GM21526 (cell line): ENCODE results near the gene SPI1.
"Not testable (repeated sequence)": the region's sequence is repeated elsewhere in the genome, so short reads cannot be mapped to it uniquely, and the experiment has no call there.

Experiments used
- ATAC-seq: cut with Tn5 transposase; IDR thresholded peaks from one replicate; pipeline ENCODE4 v1.9.1; 2021; ENCODE audit warnings: moderate library complexity; ENCODE audit not compliant: unreplicated experiment, low FRiP score

The SPI1 gene

GRCh38 chr11:47328449-47329390 is 49.6 kb downstream of the SPI1 start:
- ATAC-seq, result no peak

DNA sequence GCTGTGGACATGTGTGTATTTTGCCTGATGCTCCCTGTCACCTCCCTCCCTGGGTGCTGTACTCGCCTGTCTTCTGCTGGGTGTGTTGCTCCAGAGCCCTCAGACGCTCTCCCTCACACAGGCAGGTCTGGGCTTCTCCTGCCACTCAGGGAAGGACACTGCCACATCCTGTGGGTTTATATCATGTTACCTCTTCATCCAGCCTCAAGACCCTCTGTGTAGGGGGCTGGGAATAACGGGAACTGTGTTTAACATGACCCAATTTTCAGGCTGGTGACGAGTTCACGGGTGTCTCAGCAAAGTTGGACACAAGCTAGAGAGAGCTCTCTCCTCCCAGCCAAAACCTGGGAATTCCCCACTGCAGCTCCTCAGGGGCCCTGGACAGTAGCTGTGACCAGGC is 50.4 kb downstream of the SPI1 start:
- no peak for ATAC-seq

DNA sequence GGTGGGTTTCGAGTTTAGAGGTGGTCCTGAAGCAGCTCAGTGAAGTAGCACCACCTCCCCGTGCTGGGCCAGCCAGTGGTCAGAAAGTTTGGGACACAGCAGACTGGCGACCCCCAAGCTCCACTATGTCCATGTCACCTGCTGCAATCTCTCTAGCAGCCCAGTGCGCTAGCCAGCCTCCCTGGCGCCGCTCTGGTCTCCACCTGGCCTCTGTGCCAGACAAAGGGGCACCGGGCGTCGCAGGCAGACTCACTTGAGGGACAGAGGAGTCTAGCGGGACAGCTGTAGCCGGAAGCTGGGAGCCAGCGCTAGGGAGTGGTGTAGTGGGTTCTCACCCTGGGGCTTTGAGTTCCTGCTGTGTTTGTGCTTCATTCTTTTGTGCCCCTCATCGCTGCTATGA is 51.3 kb downstream of the SPI1 start:
- ATAC-seq, result no peak

DNA sequence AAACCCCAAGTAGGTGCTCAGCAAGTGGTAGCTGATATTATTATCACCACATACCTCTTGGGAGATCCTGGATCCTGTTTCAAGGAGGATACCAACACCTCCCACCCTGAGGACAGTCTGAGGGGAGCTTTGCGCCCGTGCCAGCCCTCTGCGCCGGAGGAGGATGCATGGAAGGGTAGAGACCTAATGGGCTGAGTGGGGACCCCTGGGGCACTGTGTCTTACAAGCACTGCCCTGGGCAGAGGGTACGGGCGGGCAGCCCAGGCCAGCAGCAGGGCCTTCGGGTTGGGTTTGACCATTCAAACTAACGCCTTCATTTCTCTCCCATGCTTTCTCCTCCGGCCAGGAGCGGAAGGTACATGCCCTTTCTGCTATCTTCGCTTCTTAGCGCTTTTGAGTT is 52.1 kb downstream of the SPI1 start:
- no peak for ATAC-seq

DNA sequence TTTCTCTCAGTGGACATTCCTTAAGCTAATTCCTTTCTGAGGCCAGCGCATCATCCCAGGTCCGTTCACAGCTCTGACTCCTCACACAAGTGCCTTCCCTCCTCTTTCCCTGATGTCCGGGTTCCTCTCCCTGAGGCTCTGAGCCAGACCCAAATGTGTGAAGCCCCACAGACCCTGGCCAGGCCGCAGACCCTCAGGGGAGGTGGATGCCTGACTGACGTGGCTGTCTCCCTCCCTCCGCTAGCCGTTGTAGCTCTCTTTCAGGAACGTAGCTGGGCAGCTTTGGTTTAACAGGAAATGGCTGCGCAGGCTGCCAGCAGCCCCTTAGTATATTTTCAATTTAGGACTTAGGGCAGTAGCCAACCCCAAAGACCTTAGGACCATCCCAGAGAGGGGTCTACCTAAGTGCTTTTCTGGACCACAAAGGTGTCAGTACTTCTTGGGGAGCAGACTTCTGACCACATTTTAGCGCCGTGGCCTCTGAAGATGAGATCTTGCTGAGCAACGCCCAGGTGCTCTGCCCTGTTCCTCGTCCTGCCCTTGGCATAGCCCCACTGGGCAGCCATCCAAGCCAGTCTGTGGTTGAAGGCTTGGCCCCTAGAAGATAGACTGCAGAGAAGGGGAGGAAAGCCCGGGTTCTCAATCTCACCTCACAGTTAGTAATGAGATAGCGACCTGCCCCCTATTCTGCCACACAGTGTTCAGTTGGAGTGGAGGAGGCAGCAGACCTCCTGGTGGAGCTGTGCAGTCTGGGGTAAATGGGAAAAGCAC is 52.9 kb downstream of the SPI1 start:
- no peak for ATAC-seq

DNA sequence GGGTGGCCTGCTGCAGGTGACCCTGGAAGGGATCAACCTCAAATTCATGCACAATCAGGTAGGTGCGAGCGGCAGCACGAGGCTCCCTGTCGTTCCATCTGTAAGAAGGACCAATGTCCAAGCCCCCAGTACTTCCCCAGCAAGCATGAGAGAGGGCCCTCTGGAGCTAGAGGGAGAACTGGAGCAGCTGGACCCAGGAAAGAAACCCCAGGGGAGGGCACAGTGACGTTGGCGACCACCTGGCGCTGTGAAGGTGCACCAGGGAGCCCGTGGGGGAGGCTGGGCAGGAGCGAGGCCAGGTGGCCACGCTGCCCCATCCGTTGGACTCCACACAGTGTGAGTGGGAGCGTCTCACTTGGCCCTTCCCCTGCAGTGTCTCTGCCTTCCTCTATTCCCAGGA is 53.8 kb downstream of the SPI1 start:
- ATAC-seq, result no peak

- no peak for ATAC-seq
These were observed 60.2 kb downstream of the SPI1 start for GRCh38 chr11:47318166-47318565.

DNA sequence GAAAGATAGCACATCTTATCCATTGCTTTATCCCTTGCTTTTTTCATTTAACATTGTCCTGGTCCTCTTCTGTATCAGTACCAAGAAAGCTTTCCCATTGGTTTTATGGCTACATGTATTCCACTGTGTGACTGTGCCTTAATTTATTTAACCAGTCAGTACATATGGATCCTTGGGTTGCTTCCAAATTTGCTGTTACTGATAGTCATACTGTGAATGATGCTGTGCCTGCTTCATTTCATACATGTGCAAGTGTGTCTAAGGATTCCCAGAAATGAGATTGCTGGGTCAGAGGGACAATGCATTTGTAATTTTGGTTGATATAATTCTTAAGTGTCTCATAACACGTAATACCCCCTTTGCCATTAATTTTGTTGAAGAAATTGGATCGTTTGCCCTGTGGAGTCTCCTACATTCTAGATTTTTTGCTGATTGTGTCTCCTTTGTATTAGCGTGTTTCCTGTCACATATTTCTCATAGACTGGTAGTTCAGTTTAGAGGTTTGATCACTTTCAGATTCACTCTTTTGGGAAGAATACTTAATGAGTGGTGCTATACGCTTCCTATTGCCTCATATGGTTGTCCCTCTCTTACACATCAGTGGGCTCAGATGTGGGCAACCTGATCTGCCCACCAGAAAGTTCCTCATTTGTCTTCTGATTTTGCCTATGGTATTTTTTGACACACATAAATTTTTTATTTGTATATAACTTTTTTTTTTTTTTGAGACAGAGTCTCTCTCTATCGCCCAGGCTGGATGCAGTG is 61.1 kb downstream of the SPI1 start:
- peak; percentile 68 for ATAC-seq

GRCh38 chr11:47316501-47316900 is 61.8 kb downstream of the SPI1 start:
- not testable (repeated sequence) for ATAC-seq

DNA sequence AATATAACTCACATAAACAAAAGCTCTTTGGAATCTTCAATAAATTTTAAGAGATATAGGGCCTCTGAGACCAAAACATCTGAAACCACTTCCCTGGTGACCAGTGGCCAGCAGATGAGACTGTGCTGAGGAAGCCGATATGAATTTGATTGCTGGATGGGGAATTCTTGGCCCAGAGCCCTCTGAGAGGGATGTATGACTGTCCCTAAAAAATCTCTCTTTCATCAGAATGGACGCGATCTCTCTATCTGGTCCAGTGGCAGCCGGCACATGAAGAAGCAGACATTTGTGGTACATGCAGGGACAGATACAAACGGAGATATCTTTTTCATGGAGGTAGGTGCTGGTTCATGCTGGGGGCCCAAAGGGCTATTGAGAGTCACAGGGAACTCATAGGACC is 63.4 kb downstream of the SPI1 start:
- no peak for ATAC-seq

- no peak for ATAC-seq
These were observed 70.1 kb downstream of the SPI1 start for GRCh38 chr11:47308050-47308823.

GRCh38 chr11:47306484-47306844 is 71.9 kb downstream of the SPI1 start:
- ATAC-seq, result no peak

DNA sequence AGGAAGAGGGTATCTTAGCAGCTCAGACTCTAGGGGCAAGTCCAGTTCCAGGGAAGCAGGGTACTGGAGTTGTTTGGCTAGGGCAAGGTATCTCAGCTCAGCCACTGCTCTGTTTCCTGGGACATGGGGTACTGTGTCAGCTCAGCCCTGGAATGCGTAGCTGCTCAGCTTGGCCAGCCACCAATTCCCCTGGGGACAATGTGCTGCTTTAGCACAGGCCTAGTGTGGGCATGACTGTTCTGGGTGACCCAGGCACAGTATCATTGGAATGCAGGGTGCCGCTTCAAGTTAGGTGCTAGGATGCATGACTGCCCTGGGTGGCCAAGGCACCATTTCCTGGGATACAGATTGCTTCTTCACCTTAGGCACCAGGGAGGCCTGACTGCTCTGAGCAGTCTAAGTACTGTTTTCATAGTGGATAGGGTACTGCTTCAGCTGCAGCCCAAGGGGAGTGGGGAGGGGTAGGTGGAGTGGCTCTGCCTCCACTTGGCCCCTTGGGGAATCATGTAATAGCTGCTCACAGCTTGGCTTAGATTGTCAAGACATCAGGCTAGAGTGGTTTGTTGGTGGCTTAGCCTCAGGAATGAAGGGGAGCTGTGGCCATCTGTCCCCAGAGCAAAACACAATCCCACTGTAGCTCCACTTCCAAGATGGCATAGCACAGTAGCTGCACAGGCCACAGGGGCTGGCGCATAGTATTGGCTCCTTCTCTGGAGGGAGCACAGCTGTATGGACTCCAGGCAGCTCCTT is 72.4 kb downstream of the SPI1 start:
- no peak for ATAC-seq
